GM10847 (cell line): ENCODE measurements around the gene WDR54.

Experiments used
- POLR2A ChIP-seq: IDR thresholded peaks from 2 replicates; pipeline ENCODE4 v1.6.1; 2011; ENCODE audit not compliant: insufficient read length; ENCODE audit errors: extremely low read depth

The WDR54 gene

DNA sequence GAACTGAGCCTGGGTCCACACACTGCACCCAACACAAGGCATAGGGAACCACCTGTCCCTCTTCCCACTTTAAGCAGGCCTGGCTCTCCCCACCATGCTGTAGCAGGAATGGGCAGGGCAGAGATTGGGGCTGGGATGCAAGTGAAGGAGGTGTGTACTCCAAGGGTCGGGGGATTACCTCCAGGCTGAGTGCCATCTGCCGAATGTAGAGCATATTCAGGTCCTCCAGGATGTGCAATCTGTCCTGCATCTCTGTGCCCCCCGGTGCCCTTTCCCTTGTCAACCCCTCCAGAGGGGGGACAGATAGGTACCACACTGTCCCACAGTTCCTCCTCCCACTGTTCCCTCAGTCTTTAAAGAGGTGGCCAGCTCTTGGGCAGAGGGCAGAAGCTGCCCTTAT, 17.8 kb downstream of the WDR54 start:
- TF ChIP-seq POLR2A = no peak

DNA sequence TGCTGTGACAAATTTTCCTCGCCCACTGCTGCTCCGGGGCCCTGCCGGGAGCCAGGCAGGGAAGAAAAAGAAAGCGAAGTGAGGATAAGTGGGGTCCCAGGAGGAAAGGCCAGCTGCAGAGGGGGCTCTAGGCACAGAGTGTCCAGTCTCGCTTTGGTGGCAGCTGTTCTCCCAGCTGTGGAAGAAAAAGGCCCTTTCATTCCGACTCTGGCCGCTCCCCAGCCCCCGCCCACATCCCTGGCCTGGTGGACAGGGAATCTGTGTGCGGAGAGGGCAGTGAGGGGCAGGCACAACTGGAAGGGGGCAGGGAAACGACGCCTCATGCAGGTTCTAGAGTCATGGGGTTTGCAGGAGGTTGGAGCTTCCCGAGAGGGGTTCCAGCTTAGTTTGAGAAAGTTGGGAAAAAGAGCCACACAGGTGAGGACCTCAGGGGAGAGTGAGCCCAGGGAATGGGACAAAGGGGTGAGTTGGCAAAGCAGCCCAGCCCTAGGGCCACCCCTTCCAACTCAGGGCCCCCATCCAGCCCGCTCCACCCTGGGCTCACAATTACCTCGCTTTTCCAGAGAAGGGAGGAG, 18.4 kb downstream of the WDR54 start:
- TF ChIP-seq POLR2A = no peak

DNA sequence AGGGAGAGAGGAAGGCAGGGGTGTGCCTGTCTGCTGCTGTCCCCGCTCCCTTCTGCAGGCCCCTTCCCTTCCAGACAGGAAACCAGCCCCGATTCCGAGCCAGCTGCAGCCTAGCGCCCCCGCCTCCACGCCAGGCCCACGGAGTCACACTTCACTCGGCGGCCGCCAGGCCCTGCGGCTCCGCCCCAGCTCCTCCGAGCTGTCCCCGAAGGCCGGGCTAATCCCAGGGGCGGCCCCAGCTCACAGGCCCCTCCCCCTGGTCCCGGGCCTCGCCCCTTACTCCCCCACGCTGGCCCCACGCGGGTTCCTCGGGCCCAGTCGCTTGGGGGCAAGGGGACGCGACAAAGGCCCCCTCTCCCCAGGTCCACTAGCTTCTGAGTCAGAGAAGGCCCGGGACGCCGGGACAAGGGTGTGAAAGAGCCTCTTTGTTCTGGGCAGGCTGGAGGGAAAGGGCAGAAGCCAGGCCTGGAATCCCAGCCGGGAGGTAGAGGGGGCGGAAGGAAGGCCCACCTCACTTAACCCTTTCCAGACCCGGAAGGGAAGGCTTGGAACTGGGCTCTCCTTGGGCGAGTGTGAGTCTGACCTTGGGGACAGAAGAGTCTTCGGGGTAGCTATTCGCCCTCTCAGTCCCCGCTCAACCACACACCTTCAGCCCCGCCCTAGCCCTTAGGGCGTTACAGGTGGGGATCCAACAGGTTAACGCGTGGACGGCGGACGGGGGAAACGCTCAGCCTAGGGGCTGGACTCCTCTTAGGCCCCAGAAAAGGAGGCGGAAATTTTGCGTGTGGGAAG, 19.0 kb downstream of the WDR54 start:
- no peak for TF ChIP-seq POLR2A

DNA sequence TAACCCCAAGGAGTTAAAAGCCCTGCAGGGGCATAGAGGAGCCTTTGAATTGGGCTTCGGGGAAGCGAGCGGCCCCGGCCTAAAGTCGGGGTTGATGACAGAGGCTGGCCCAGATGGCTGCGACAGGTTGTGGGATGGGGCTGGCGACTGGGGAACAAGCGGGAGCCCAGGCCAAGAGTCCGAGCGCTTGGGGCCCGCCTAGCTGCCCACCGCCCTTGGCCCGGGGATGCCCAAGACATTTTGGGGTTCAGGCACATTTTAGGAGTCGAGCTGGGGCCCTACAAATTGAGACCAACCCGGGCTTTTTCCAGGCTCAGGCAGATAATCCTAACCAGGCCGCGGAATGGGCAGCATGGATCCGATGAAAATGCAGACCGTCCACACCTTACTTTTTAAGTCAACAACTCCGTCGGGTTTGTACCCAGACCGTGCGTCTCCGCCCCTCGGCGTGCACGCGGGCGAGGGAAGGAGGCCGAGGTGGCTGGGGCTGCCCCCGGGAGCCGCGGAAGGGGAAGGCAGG, 19.7 kb downstream of the WDR54 start:
- TF ChIP-seq POLR2A = no peak

DNA sequence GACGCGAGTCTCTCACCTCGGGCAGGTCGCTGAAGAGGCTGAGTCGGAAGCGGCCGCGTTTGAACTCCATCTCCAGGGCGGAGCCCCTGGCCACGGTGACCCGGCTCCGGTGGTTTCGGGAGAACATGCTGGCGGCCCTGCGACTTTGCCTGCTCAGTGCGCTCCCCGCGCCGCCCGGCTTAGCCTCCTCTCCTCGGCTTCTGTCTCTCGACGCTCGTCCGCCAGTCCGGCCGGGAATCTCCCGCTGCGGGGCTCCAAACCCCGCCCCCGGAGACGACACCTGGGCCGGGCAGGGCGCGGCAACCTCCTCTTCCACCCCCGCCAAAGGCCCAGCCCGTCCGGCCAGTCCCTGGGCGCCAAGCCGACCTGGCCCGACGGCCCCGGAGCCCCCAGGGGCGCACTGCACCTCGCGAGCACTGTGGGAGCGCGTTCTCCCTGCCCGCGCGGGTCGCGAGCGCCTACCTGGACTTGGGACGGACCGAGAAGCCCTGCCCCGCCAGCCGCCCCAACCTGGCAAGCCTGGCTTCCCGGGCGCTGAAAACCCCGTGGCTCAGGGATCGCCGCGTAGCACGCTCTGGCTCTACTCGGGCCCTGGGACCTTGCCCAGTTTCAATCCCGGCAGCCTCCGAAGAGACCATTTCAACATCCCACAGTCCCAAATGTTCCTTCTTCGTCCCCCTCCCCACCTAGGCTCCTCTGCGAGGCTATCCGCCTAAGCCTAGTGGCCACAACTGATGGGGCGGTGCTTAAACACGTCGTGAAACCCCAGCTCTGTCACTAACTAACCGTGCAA, 20.4 kb downstream of the WDR54 start, which contains the start of gene RTKN:
Gene RTKN, minus strand, starts transcription at position 248 of the 793 bp plus-strand sequence. Its CDS starts 121 bp downstream, at position 127.
- TF ChIP-seq POLR2A = peak; percentile 2

DNA sequence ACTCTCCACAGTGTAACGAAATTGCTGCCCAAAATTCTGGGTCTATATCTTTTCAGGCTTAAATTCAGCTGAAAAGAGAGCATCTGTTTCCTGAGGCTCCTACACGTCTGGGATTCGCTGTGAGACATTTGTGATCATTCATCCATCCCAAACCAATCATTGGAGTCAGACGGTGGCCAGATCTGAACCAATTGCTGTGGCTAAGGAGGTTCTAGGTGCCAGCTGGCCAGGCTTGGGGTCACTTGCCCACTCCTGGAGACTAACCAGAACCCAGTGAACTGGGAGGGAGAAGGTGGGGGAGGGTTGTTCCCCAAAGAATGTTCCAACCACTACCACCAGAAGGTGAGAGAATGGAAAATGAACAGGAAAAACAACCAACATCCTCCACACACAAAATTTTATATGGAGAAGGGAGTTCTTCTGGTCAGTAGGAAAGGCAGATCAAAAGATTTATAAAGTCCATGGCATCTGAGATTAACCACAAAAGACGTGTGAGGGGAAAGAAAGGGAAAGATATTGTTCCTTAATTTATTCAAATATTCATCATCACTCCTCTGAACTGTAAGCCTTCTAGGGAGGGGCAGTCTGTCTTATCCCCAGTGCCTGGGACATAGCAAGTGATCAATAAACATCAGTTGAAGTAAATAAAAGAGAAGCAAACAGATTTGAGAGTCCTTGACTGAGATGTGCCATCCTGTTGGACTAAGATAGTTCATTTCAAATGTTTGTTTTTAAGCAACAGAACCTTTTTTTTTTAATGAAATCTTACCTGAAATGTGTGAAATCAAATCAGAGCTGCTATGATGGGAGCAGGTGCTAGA, 23.2 kb downstream of the WDR54 start:
- TF ChIP-seq POLR2A = no peak

DNA sequence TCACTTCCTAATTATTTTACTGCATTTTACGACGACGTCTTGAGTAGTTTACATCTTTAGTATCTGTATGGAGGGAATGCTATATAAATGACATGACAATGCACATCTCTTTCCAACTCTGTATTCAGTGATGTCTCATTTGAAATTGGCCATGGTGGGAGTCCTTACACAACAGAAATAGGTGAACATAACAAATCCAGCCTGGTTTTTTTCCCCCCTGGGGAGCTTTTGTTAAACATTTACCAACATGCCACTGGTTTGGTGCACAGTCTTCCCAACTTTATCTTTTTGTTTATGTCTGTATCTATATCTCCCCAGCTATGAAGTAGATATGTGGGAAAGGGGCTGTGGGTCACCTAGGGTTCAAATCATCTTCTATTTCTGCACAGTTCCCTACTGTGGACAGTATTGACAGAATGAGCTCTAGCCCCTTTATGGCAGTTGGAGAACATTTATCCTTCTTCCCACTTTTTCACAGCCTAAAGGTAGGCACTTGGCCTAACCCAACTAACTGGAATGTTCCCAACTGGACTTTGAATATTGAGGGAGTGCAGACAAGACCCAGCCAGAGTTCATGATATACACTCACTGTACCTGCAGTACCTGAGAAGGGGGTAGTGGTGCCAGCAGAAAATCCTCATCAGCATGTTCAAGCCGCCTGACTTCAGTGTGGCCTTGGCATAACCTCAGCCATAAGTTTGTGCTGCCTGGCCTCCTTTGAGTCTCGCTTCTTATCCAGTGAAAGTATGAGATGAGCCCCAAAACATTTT, 25.9 kb downstream of the WDR54 start:
- no peak for TF ChIP-seq POLR2A

DNA sequence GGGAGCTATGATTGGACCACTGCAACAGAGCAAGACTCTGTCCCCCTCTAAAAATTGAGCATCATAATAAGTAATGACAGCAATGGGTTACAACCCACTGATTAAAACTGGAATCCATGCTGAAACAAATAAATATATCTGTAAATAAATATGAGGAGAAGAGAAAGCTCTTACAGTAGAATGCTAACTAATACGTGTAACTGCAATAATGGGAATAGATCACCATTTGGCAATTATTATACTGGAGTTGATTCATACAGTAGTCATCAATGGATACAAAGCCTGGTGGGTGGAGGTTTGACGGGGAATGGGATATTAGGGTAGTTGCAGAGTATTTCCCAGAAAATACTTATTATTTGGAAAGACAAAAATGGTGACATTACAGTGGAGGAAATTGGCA, 27.2 kb downstream of the WDR54 start:
- no peak for TF ChIP-seq POLR2A

DNA sequence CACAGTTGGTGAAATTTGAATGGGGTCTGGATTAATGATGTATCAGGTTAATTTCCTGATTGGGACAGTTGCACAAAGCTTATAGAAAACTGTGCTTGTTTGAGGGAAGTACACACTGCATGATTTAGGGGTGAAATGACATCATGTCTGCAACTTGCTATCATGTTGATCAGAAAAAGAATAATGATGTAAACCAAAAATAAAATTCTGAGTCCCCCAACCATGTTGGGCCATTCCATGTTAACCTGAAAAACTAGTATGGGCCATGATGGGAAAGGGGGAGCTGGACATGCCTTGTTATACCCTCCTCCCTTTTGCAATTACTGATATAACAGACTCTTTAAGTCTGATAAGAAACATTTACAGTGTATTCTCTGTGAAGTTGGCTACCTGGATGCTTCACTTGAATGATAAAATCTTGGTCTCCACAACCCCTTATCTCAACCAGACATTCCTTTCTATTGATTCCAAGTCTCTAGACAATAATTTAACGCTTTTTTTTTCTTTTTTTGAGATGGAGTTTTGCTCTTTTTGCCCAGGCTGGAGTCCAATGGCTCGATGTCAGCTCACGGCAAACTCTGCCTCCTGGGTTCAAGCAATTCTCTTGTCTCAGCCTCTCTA, 29.1 kb downstream of the WDR54 start:
- no peak for TF ChIP-seq POLR2A

DNA sequence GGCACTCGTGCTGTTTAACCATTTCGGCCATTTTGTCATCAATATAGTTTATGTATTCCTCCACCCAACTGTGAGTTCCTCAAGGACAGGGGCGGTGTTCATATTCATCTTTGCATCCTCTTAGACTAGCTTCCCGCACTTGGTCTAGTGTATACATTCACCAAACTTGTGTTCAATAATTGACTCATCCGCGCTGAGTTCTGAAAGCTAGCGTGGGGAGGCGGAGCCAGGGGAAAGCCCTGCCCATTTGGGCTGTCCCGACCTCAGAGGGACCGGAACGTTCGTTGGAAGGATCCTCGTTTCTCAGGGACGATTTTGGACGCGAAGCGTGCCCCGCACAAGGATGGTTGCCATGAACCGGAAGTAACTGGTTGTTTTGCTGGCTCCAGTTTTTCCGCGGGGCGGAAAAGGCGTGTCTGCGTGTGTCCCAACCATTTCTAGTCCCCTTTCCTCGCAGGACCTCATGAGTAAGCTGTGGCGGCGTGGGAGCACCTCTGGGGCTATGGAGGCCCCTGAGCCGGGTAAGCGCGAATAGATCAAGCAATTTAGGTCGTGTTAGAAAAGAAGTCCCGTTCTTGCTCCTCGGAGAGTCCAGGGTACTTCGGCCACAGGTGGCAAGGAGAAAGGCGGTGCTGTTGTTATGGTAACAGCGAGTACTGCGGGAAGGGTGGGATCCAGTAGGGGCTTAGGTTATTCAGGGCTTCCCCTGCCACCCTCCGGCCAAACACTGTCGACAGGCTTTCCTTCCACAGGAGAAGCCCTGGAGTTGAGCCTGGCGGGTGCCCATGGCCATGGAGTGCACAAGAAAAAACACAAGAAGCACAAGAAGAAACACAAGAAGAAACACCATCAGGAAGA, 33.4 kb downstream of the WDR54 start, which contains the start of gene INO80B:
Gene INO80B, plus strand, starts transcription at position 434 of the 858 bp plus-strand sequence. Its CDS starts 30 bp downstream, at position 464.
- no peak for TF ChIP-seq POLR2A

DNA sequence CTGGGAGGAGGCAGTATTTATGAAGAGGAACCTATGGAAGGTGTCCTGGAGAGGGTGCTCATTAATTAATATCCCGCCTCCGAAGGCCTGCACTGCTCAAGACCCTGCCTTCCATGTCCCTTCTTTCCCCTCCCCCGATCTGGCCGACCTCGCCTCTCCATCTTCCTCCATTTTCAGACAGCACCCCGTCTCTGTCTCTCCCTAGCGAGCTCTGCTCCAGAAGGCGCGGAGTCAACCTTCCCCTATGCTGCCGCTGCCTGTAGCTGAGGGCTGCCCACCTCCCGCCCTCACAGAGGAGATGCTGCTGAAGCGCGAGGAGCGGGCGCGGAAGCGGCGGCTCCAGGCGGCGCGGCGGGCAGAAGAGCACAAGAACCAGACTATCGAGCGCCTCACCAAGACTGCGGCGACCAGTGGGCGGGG, 35.6 kb downstream of the WDR54 start:
- TF ChIP-seq POLR2A = peak; percentile 40

DNA sequence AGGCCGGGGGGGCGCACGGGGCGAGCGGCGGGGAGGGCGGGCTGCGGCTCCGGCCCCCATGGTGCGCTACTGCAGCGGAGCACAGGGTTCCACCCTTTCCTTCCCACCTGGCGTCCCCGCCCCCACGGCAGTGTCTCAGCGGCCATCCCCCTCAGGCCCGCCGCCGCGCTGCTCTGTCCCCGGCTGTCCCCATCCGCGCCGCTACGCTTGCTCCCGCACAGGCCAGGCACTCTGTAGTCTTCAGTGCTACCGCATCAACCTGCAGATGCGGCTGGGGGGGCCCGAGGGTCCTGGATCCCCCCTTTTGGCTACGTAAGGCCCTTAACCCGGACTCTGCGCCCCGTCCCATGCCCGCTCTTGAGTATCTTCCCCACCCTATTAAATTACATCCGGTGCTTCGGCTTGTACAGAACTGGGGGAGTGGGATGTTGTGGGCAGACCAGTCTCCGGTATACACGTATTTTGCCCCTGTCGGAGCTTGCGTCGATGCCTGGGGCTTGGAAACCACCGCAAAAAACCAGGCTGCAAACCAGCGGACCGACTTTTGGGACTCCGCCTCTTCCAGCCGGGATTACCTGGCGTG, 36.1 kb downstream of the WDR54 start:
- peak; percentile 41 for TF ChIP-seq POLR2A
